Hepatocyte (in vitro differentiated cells): ENCODE measurements around the gene SORBS2. TPM values are rescaled to one million over a fixed set of nuclear protein-coding genes. Genes with fewer than 3 reads are reported as not detected.

ENCODE experiments used
- DNase-seq: peaks from one replicate; pipeline ENCODE4 v3.0.0-alpha.2; 2016; ENCODE audit warnings: low spot score
- H2AFZ ChIP-seq: fragments of 200-600 bp; sonication (generic); 2 replicates; pipeline ENCODE4 v1.6.0; 2016; ENCODE audit warnings: antibody characterized with exemption, mild to moderate bottlenecking
- H3K27ac ChIP-seq: fragments of 200-600 bp; sonication (generic); 2 replicates; pipeline ENCODE4 v1.5.1; 2016; ENCODE audit warnings: mild to moderate bottlenecking
- H3K27me3 ChIP-seq: fragments of 200-600 bp; sonication (generic); 2 replicates; pipeline ENCODE4 v1.6.1; 2016
- H3K36me3 ChIP-seq: fragments of 200-600 bp; sonication (generic); replicated peaks from 2 replicates; pipeline ENCODE4 v1.5.1; 2016; ENCODE audit warnings: low read depth; ENCODE audit not compliant: insufficient read depth
- H3K4me1 ChIP-seq: fragments of 200-600 bp; sonication (generic); 2 replicates; pipeline ENCODE4 v1.5.1; 2016; ENCODE audit warnings: mild to moderate bottlenecking, moderate library complexity; ENCODE audit not compliant: insufficient read depth
- H3K4me2 ChIP-seq: fragments of 200-600 bp; sonication (generic); 2 replicates; pipeline ENCODE4 v1.6.0; 2016
- H3K4me3 ChIP-seq: fragments of 200-600 bp; sonication (generic); 2 replicates; pipeline ENCODE4 v1.5.1; 2016; ENCODE audit warnings: mild to moderate bottlenecking
- H3K79me2 ChIP-seq: fragments of 200-600 bp; sonication (generic); 2 replicates; pipeline ENCODE4 v1.6.0; 2017; ENCODE audit warnings: mild to moderate bottlenecking
- H3K9me2 ChIP-seq: fragments of 200-600 bp; sonication (generic); replicated peaks from 2 replicates; pipeline ENCODE4 v1.6.0; 2017; ENCODE audit warnings: mild to moderate bottlenecking; ENCODE audit not compliant: insufficient read depth
- H3K9me3 ChIP-seq: fragments of 200-600 bp; sonication (generic); 2 replicates; pipeline ENCODE4 v1.5.1; 2016; ENCODE audit warnings: low read depth, mild to moderate bottlenecking
- H4K20me1 ChIP-seq: fragments of 200-600 bp; sonication (generic); 2 replicates; pipeline ENCODE4 v1.6.0; 2016; ENCODE audit warnings: mild to moderate bottlenecking; ENCODE audit not compliant: insufficient read depth, poor library complexity, severe bottlenecking
- CTCF ChIP-seq: fragments of 200-600 bp; sonication (generic); IDR thresholded peaks from 2 replicates; pipeline ENCODE4 v1.5.1; 2016; ENCODE audit warnings: antibody characterized with exemption, mild to moderate bottlenecking; ENCODE audit not compliant: poor library complexity
- EZH2 ChIP-seq: fragments of 200-600 bp; sonication (generic); IDR thresholded peaks from 2 replicates; pipeline ENCODE4 v1.6.1; 2016; ENCODE audit warnings: antibody characterized with exemption, mild to moderate bottlenecking, borderline replicate concordance
- EZH2phosphoT487 ChIP-seq: fragments of 200-600 bp; sonication (generic); IDR thresholded peaks from one replicate; pipeline ENCODE4 v1.6.1; 2018; ENCODE audit warnings: antibody characterized with exemption, mild to moderate bottlenecking, low read depth, moderate library complexity; ENCODE audit not compliant: unreplicated experiment, severe bottlenecking
- WGBS: methylation state at CpG from one replicate; pipeline ENCODE4 v1.1.6; 2016; ENCODE audit warnings: low lambda C conversion rate; ENCODE audit errors: missing lambda C conversion rate; 5-methylcytosine and 5-hydroxymethylcytosine counted together
- polyA plus RNA-seq: library from polyadenylated mRNA; unstranded; fragments of >200 nt; fragmentation: Nextera tagmentation; extraction: Ambion mirVana; gene quantifications from 2 replicates; pipeline ENCODE4 v1.2.1, GENCODE V29; 2016
- total RNA-seq: library from RNA; depleted of rRNA; stranded (reverse); fragments of >200 nt; gene quantifications from 2 replicates; pipeline ENCODE4 v1.2.3, GENCODE V29; 2014

The SORBS2 gene
- total and polyA plus RNA-seq, 2 experiments from 2014 or later: 43.4 to 52.1 TPM

- Histone ChIP-seq H3K36me3 (no peaks in the 10 kb centered on the region), H3K4me1 (no peaks in the 10 kb centered on the region), H3K4me2 (no peak overlapping the region), H3K27ac (no peak overlapping the region), H4K20me1 (no peaks in the 10 kb centered on the region), H3K9me3 (no peaks in the 10 kb centered on the region), H3K79me2 (peaks cover 4% of the 10 kb centered on the region), H3K9me2 (no peaks in the 10 kb centered on the region), H3K4me3 (no peak overlapping the region), H2AFZ (no peak overlapping the region), H3K27me3 (no peaks in the 10 kb centered on the region)
- 79% methylated on average over 2 of the region's 2 CpGs for WGBS
- TF ChIP-seq CTCF: no peak
- TF ChIP-seq EZH2phosphoT487: no peak
- no peak for TF ChIP-seq EZH2
- DNase-seq: no peak
These were observed 68.1 kb downstream of the SORBS2 start for GRCh38 chr4:185743722-185744487.

GRCh38 chr4:185742766-185743165, 69.2 kb downstream of the SORBS2 start:
- Histone ChIP-seq H3K4me2 (no peak overlapping the region), H3K4me1 (no peaks in the 10 kb centered on the region), H3K4me3 (no peak overlapping the region), H2AFZ (no peak overlapping the region), H3K27me3 (no peaks in the 10 kb centered on the region), H3K36me3 (no peaks in the 10 kb centered on the region), H3K27ac (no peak overlapping the region), H4K20me1 (no peaks in the 10 kb centered on the region), H3K79me2 (peaks cover 4% of the 10 kb centered on the region), H3K9me2 (no peaks in the 10 kb centered on the region), H3K9me3 (no peaks in the 10 kb centered on the region)
- no peak for DNase-seq
- 83% methylated on average over 8 of the region's 8 CpGs for WGBS
- TF ChIP-seq EZH2phosphoT487: no peak
- TF ChIP-seq EZH2: no peak
- TF ChIP-seq CTCF: no peak

- no peak overlapping the region for H3K27ac ChIP-seq
- no peak overlapping the region for H3K4me2 ChIP-seq
- WGBS: 98% methylated on average over 6 of the region's 6 CpGs
- H4K20me1 ChIP-seq: no peaks in the 10 kb centered on the region
- no peak overlapping the region for H2AFZ ChIP-seq
- no peaks in the 10 kb centered on the region for H3K36me3 ChIP-seq
- no peaks in the 10 kb centered on the region for H3K4me1 ChIP-seq
- no peaks in the 10 kb centered on the region for H3K9me3 ChIP-seq
- DNase-seq: no peak
- TF ChIP-seq CTCF (no peak), EZH2 (no peak), EZH2phosphoT487 (no peak)
- H3K79me2 ChIP-seq: peaks cover under 1% of the 10 kb centered on the region
- H3K27me3 ChIP-seq: no peaks in the 10 kb centered on the region
- H3K4me3 ChIP-seq: no peak overlapping the region
- H3K9me2 ChIP-seq: no peaks in the 10 kb centered on the region
These were observed 70.2 kb downstream of the SORBS2 start for GRCh38 chr4:185741795-185742194.
